ENCODE results near the gene P2RX3.

GRCh38 chr11:57357856-57358255 lies 19.7 kb downstream of the P2RX3 start:
- no peak for TF ChIP-seq CTCF (conservative IDR thresholded peaks at IDR 0.05; ENCODE audit: low read length)
- TF ChIP-seq EZH2phosphoT487 (IDR thresholded peaks at IDR 0.05; ENCODE audit: borderline replicate concordance, low read depth, low read length): no peak
